HG03097 (cell line): Measurements from ENCODE around the gene ZNF200.
"Not testable (repeated sequence)": the region's sequence is repeated elsewhere in the genome, so short reads cannot be mapped to it uniquely, and the experiment has no call there.

ENCODE experiments used
- ATAC-seq: cut with Tn5 transposase; IDR thresholded peaks from one replicate; pipeline ENCODE4 v1.9.1; 2021; ENCODE audit not compliant: unreplicated experiment, low FRiP score

ZNF200 gene

GRCh38 chr16:3202903-3203539, 31.9 kb downstream of the ZNF200 start:
- ATAC-seq: no peak

- no peak for ATAC-seq
Measured at GRCh38 chr16:3198334-3199072, 36.5 kb downstream of the ZNF200 start.

GRCh38 chr16:3197694-3198333, 37.1 kb downstream of the ZNF200 start:
- ATAC-seq: not testable (repeated sequence)

- no peak for ATAC-seq
Measured at GRCh38 chr16:3195975-3196374, 39.0 kb downstream of the ZNF200 start.

- ATAC-seq: no peak
Measured at GRCh38 chr16:3194792-3195191, 40.2 kb downstream of the ZNF200 start.

- ATAC-seq: no peak
Measured at GRCh38 chr16:3193221-3194212, 41.4 kb downstream of the ZNF200 start.

GRCh38 chr16:3192476-3193019, 42.4 kb downstream of the ZNF200 start:
- ATAC-seq: no peak

- ATAC-seq: no peak
Measured at GRCh38 chr16:3190949-3191353, 44.0 kb downstream of the ZNF200 start.

- ATAC-seq: no peak
Measured at GRCh38 chr16:3189869-3190268, 45.1 kb downstream of the ZNF200 start.

GRCh38 chr16:3188925-3189825, 45.8 kb downstream of the ZNF200 start:
- ATAC-seq: no peak

- ATAC-seq: no peak
Measured at GRCh38 chr16:3188675-3188924, 46.4 kb downstream of the ZNF200 start.

GRCh38 chr16:3187798-3188674, 46.9 kb downstream of the ZNF200 start, which contains the start of gene OR1F1:
Gene OR1F1, plus strand, starts transcription at chr16:3188204.
- ATAC-seq: no peak

GRCh38 chr16:3186946-3187690, 47.8 kb downstream of the ZNF200 start:
- ATAC-seq: no peak

- ATAC-seq: no peak
Measured at GRCh38 chr16:3183445-3184139, 51.4 kb downstream of the ZNF200 start.

- no peak for ATAC-seq
Measured at GRCh38 chr16:3182608-3183444, 52.1 kb downstream of the ZNF200 start.

GRCh38 chr16:3182293-3182607, 52.7 kb downstream of the ZNF200 start:
- ATAC-seq: not testable (repeated sequence)
